HL-60 (cell line): ENCODE data around the gene DIP2C.

Experiments
- DNase-seq, 2 experiments: peaks; one replicate each; pipeline ENCODE4 v3.0.0-alpha.2; 2010 to 2020; ENCODE audit warnings: low read depth in 1 of 2, low spot score in 1 of 2
- H3K27ac ChIP-seq: fragments of 250-450 bp; sonication (Bioruptor Pico); replicated peaks from 2 replicates; pipeline ENCODE4 v1.5.1; 2020; ENCODE audit warnings: mild to moderate bottlenecking, moderate library complexity
- H3K27me3 ChIP-seq: fragments of 250-450 bp; sonication (Bioruptor Pico); 2 replicates; pipeline ENCODE4 v1.5.1; 2021; ENCODE audit warnings: mild to moderate bottlenecking, moderate library complexity; ENCODE audit not compliant: insufficient read depth, poor library complexity, severe bottlenecking
- H3K4me3 ChIP-seq: replicated peaks from 2 replicates; pipeline ENCODE4 v1.5.1; 2011; ENCODE audit warnings: mild to moderate bottlenecking, control low read depth, low read length; ENCODE audit not compliant: insufficient read depth
- GABPA ChIP-seq: IDR thresholded peaks from 2 replicates; pipeline ENCODE4 v1.6.1; 2012; ENCODE audit warnings: low read depth
- POLR2AphosphoS5 ChIP-seq: IDR thresholded peaks from 2 replicates; pipeline ENCODE4 v1.6.1; 2012; ENCODE audit warnings: low read depth
- SPI1 ChIP-seq: IDR thresholded peaks from 2 replicates; pipeline ENCODE4 v1.6.1; 2012; ENCODE audit warnings: low read depth, mild to moderate bottlenecking, borderline replicate concordance
- TF ChIP-seq, protein P1 (sequence below): IDR thresholded peaks from 2 replicates; pipeline ENCODE4 v1.6.1; 2012; ENCODE audit warnings: low read depth; ENCODE audit not compliant: insufficient replicate concordance
- TF ChIP-seq, protein P2 (sequence below): IDR thresholded peaks from one replicate; pipeline ENCODE4 v1.5.1; 2011; ENCODE audit warnings: low read length, control low read depth, inconsistent platforms; ENCODE audit not compliant: insufficient read depth

DIP2C gene

DNA sequence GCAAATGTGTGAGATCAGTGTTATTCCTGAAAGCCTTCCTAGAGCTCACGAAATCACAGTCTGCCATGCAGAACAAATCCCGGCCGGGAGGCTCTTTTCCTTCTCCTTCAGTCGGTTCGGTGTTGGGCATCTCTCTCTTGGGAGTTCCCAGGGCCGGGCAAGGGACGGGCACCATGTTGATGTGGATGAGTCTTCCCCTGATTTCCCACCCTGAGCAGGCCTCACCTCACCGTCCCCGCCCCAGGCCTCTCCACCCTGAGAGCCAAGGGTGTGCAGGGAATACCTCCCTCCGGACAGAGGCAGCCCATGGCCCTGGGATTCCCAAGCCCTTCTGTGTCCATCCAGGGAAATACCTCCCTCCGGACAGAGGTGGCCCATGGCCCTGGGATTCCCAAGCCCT, 28.0 kb upstream of the DIP2C start:
- no peak overlapping the region for H3K27ac ChIP-seq
- no peaks in the 10 kb centered on the region for H3K27me3 ChIP-seq
- DNase-seq = no peak
- no peak for TF ChIP-seq GABPA
- TF ChIP-seq, protein P1, sequence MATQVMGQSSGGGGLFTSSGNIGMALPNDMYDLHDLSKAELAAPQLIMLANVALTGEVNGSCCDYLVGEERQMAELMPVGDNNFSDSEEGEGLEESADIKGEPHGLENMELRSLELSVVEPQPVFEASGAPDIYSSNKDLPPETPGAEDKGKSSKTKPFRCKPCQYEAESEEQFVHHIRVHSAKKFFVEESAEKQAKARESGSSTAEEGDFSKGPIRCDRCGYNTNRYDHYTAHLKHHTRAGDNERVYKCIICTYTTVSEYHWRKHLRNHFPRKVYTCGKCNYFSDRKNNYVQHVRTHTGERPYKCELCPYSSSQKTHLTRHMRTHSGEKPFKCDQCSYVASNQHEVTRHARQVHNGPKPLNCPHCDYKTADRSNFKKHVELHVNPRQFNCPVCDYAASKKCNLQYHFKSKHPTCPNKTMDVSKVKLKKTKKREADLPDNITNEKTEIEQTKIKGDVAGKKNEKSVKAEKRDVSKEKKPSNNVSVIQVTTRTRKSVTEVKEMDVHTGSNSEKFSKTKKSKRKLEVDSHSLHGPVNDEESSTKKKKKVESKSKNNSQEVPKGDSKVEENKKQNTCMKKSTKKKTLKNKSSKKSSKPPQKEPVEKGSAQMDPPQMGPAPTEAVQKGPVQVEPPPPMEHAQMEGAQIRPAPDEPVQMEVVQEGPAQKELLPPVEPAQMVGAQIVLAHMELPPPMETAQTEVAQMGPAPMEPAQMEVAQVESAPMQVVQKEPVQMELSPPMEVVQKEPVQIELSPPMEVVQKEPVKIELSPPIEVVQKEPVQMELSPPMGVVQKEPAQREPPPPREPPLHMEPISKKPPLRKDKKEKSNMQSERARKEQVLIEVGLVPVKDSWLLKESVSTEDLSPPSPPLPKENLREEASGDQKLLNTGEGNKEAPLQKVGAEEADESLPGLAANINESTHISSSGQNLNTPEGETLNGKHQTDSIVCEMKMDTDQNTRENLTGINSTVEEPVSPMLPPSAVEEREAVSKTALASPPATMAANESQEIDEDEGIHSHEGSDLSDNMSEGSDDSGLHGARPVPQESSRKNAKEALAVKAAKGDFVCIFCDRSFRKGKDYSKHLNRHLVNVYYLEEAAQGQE = no peak
- TF ChIP-seq SPI1 = no peak
- TF ChIP-seq POLR2AphosphoS5 = no peak
- no peak overlapping the region for H3K4me3 ChIP-seq

DNA sequence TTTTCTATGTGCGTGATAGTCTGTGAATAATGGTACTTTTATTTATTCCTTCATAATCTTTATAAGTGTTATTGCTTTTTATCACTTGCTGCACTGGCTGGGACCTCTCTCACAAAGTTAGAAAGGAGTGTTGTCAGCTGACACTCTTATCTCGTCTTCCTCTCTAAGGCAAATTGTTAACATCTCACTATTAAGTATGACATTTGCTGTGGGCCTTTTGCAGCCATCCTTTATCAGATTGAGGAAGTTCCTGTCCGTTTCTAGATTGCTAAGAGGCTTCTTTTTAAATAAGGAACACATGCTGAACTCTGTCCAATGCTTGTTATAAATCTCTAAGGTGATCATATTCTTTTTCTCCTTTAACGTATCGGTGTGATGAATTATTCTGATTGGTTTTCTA, 27.4 kb upstream of the DIP2C start:
- Histone ChIP-seq H3K27me3 (no peaks in the 10 kb centered on the region), H3K4me3 (no peak overlapping the region), H3K27ac (no peak overlapping the region)
- no peak for TF ChIP-seq GABPA
- no peak for DNase-seq

DNA sequence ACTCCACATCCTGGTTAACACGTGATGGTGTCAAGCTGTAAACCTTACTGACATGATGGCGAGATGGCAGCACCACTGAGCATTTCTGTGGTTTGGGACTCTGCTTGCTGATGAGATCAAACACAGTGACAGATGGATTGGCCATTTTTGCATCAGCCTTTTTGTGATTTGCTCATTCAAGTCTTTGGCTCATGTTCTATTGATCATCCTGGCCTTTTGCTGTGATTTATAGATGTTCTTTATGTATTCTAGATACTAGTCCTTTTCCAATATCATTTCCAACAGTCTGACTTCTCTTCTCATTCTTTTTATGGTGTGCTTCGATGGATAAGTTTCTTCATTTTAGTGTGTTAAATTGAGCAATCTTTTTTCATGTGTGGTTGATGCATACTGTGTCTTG, 24.7 kb upstream of the DIP2C start:
- H3K27ac ChIP-seq = no peak overlapping the region
- TF ChIP-seq, protein P1 = no peak
- TF ChIP-seq GABPA (no peak), POLR2AphosphoS5 (no peak), SPI1 (no peak)
- TF ChIP-seq, protein P2, sequence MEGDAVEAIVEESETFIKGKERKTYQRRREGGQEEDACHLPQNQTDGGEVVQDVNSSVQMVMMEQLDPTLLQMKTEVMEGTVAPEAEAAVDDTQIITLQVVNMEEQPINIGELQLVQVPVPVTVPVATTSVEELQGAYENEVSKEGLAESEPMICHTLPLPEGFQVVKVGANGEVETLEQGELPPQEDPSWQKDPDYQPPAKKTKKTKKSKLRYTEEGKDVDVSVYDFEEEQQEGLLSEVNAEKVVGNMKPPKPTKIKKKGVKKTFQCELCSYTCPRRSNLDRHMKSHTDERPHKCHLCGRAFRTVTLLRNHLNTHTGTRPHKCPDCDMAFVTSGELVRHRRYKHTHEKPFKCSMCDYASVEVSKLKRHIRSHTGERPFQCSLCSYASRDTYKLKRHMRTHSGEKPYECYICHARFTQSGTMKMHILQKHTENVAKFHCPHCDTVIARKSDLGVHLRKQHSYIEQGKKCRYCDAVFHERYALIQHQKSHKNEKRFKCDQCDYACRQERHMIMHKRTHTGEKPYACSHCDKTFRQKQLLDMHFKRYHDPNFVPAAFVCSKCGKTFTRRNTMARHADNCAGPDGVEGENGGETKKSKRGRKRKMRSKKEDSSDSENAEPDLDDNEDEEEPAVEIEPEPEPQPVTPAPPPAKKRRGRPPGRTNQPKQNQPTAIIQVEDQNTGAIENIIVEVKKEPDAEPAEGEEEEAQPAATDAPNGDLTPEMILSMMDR = no peak
- DNase-seq = no peak
- H3K4me3 ChIP-seq = no peak overlapping the region
- H3K27me3 ChIP-seq = no peaks in the 10 kb centered on the region

DNA sequence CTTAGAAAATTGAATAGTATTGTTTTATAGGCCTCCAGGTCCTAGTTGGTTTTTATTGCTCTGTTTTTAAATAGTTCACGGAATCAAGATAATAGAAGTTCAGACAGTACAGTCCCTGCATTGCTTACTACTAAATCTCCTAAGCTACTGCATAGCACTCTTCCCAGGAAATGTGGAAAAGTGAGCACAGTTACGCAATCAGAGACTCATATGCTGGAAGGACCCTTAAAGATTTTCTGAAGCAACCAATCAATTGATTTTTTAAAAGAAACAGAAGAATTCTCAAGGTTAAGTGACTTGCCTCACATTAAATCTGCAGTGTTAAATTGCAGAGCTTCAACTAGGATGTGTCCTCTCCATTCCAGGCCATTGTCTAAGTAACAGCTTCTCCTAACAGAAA, 23.1 kb upstream of the DIP2C start:
- H3K4me3 ChIP-seq = no peak overlapping the region
- H3K27me3 ChIP-seq = no peaks in the 10 kb centered on the region
- no peak for DNase-seq
- TF ChIP-seq GABPA (no peak), POLR2AphosphoS5 (no peak), SPI1 (no peak)
- TF ChIP-seq, protein P1 = no peak
- TF ChIP-seq, protein P2 = no peak
- H3K27ac ChIP-seq = no peak overlapping the region
